Lung (tissue), 12 donors: ENCODE measurements around the gene HPS6. TPM values are rescaled to one million over a fixed set of nuclear protein-coding genes. Genes with fewer than 3 reads are reported as not detected.

ENCODE experiments used
- ATAC-seq: fragments of 200-7000 bp; cut with Tn5 transposase; one replicate; pipeline ENCODE4 v1.9.1; 2020; ENCODE audit warnings: moderate number of reproducible peaks; ENCODE audit not compliant: insufficient read depth, low FRiP score
- DNase-seq, 3 donors: peaks; one replicate each; pipeline ENCODE4 v3.0.0-alpha.2; 2013 to 2017
- H3K27ac ChIP-seq, 2 donors: one replicate each; pipeline ENCODE4 v1.5.1; 2013; ENCODE audit warnings: mild to moderate bottlenecking in 2 of 2, moderate library complexity in 2 of 2, control low read depth in 1 of 2, inconsistent platforms in 1 of 2, low read depth in 1 of 2, low read length in 1 of 2
- H3K27me3 ChIP-seq, 3 donors: one replicate each; pipeline ENCODE4 v1.5.1; 2013; ENCODE audit warnings: low read length in 2 of 3; ENCODE audit not compliant: control insufficient read depth in 3 of 3, insufficient read depth in 3 of 3
- H3K36me3 ChIP-seq, 4 donors: one replicate each; pipeline ENCODE4 v1.5.1; 2013; ENCODE audit warnings: low read length in 4 of 4, mild to moderate bottlenecking in 1 of 4, moderate library complexity in 1 of 4; ENCODE audit not compliant: control insufficient read depth in 4 of 4, insufficient read depth in 4 of 4
- H3K4me1 ChIP-seq, 5 donors: one replicate each; pipeline ENCODE4 v1.5.1; 2013; ENCODE audit warnings: low read length in 5 of 5, mild to moderate bottlenecking in 2 of 5, moderate library complexity in 1 of 5; ENCODE audit not compliant: control insufficient read depth in 5 of 5, insufficient read depth in 5 of 5
- H3K4me3 ChIP-seq: one replicate; pipeline ENCODE4 v1.5.1; 2013; ENCODE audit warnings: mild to moderate bottlenecking, control low read depth, moderate library complexity
- H3K9ac ChIP-seq, 2 donors: one replicate each; pipeline ENCODE4 v1.5.1; 2013; ENCODE audit warnings: low read length in 2 of 2, control low read depth in 1 of 2; ENCODE audit not compliant: insufficient read depth in 1 of 2
- H3K9me3 ChIP-seq, 4 donors: one replicate each; pipeline ENCODE4 v1.5.1; 2013; ENCODE audit warnings: low read length in 3 of 4, mild to moderate bottlenecking in 1 of 4, moderate library complexity in 1 of 4; ENCODE audit not compliant: control insufficient read depth in 4 of 4, insufficient read depth in 3 of 4
- WGBS, 2 donors: extraction: QIAGEN DNeasy Blood & Tissue Kit; methylation state at CpG; one replicate each; pipeline ENCODE4 v1.1.7; 2013; 5-methylcytosine and 5-hydroxymethylcytosine counted together
- polyA plus RNA-seq, 2 donors: library from polyadenylated mRNA; stranded (reverse); fragments of 200-250 nt; gene quantifications; one replicate each; pipeline ENCODE4 v1.2.1, GENCODE V29; 2013
- total RNA-seq, 2 donors: library from RNA; depleted of rRNA in 1 of 2; stranded (reverse); fragments of >200 nt in 1 of 2; gene quantifications; one replicate each; pipeline ENCODE4 v1.2.1, GENCODE V29; 2014 to 2021
- TF ChIP-seq, protein P1 (sequence below): IDR thresholded peaks from 2 replicates; pipeline ENCODE4 v1.5.1; 2012; ENCODE audit warnings: mild to moderate bottlenecking; ENCODE audit errors: control extremely low read depth, extremely low read depth
- donor health status: control.
- donor health status: control.
- donor health status: Bipolar disorder and iron deficiency.
- donor health status: healthy.
- donor health status: DM: yes; HTN: yes; CAD: no.

The HPS6 gene
- total and polyA plus RNA-seq, 4 donors: 10.8 to 28.2 (median 16.3) TPM

DNA sequence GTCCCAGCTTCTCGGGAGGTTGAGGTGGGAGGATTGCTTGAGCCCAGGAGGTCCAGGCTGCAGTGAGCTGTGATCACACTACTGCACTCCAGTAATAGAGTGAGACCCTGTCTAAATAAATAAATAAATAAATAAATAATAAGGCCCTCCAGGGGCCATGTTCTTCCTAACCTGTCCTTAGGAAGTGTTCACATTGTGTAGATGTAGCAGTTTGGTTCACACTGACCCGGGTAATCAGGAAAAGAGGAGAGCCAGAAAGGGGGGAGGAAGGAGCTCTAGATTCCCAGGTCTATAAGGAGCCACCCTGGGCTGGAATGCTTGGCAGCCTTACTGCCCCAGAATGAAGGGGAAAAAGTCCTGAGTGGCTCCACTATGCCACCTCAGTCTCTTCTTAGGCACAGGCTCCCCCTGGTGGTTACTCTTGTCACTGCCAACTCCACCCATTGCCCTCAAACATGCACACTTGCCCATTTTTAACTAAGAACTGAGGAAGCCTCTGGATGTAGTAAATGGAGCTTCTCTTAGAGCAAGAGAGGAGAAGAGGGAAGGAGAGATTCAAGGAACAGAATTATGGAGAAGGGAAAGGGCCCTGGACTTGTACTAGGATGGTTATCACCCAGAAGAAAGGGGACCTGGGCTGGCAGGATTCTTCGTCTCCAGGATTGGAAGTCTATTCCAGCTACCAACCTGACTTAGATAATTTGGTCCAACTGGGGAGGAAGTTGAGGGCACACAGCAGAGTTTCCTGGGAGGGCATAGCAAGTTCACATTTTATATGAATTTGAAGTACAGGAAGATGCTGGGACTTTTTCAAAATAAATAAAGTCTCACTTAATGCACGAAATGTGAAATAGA, 7.8 kb downstream of the HPS6 start:
- H3K27me3 ChIP-seq: no peaks in the 10 kb centered on the region
- peaks cover 0 to 7% (median 2%) of the 10 kb centered on the region in 4 donors for H3K36me3 ChIP-seq
- peak; percentile 81 for ATAC-seq
- H3K9ac ChIP-seq: no peak overlapping the region
- peak; percentile 73 to 82 (median 74) for DNase-seq
- H3K9me3 ChIP-seq: no peaks in the 10 kb centered on the region
- TF ChIP-seq, protein P1, sequence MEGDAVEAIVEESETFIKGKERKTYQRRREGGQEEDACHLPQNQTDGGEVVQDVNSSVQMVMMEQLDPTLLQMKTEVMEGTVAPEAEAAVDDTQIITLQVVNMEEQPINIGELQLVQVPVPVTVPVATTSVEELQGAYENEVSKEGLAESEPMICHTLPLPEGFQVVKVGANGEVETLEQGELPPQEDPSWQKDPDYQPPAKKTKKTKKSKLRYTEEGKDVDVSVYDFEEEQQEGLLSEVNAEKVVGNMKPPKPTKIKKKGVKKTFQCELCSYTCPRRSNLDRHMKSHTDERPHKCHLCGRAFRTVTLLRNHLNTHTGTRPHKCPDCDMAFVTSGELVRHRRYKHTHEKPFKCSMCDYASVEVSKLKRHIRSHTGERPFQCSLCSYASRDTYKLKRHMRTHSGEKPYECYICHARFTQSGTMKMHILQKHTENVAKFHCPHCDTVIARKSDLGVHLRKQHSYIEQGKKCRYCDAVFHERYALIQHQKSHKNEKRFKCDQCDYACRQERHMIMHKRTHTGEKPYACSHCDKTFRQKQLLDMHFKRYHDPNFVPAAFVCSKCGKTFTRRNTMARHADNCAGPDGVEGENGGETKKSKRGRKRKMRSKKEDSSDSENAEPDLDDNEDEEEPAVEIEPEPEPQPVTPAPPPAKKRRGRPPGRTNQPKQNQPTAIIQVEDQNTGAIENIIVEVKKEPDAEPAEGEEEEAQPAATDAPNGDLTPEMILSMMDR: peak; percentile 93
- no peak overlapping the region for H3K27ac ChIP-seq
- WGBS, 2 donors: 73 to 76% methylated on average over 4 of the region's 4 CpGs
- peaks cover 0 to 7% (median 0%) of the 10 kb centered on the region in 5 donors for H3K4me1 ChIP-seq
- no peak overlapping the region for H3K4me3 ChIP-seq

DNA sequence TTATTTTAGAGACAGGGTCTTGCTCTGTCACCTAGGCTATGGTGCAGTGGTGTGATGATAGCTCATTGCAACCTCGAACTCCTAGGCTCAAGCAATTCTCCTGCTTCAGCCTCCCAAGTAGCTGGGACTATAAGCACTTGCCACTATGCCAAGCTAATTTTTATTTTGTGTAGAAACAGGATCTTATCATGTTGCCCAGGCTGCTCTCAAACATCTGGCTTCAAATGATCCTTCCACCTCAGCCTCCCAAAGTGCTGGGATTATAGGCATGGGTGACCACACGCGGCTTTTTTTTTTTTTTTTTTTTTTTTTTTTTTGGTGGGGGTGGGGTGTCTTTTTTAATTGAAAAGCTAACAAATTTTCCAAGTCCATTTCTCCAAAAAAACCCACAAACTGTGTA, 18.4 kb downstream of the HPS6 start:
- no peak overlapping the region for H3K27ac ChIP-seq
- no peak overlapping the region for H3K9ac ChIP-seq
- no peak for ATAC-seq
- TF ChIP-seq, protein P1: no peak
- no peaks in the 10 kb centered on the region for H3K4me1 ChIP-seq
- H3K27me3 ChIP-seq: no peaks in the 10 kb centered on the region
- H3K36me3 ChIP-seq: peaks cover 0 to 3% (median 1%) of the 10 kb centered on the region in 4 donors
- H3K9me3 ChIP-seq: no peaks in the 10 kb centered on the region
- WGBS, 2 donors: 96 to 97% methylated on average over 3 of the region's 3 CpGs
- no peak overlapping the region for H3K4me3 ChIP-seq
- DNase-seq: no peak

DNA sequence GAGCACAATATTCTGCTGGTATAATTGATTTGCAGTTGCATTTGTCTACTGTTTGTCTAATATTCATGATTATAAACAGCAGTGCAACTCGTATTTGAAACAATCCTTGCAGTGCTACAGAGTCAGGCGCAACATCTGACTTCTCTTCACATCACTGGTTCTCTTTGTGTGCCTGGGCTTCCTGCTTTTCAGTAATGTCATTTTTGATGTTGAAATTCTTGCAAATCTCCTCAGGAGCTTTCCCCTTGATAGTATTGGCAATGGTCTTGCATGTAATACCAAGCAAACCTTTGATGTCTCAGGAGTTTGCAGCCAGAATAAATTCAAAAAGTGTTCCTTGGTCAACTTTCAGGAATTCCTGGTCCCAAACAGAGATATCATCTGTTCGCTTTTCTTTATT, 20.2 kb downstream of the HPS6 start:
- no peak overlapping the region for H3K27ac ChIP-seq
- no peaks in the 10 kb centered on the region for H3K9me3 ChIP-seq
- H3K4me3 ChIP-seq: no peak overlapping the region
- TF ChIP-seq, protein P1: no peak
- H3K4me1 ChIP-seq: no peaks in the 10 kb centered on the region
- H3K9ac ChIP-seq: no peak overlapping the region
- DNase-seq: no peak
- WGBS, 2 donors: 62 to 84% methylated on average over 3 of the region's 3 CpGs
- H3K27me3 ChIP-seq: no peaks in the 10 kb centered on the region
- no peak for ATAC-seq
- peaks cover 0 to 3% (median 1%) of the 10 kb centered on the region in 4 donors for H3K36me3 ChIP-seq
